Ascending aorta (tissue), 2 donors: ENCODE measurements around the gene AOAH. TPM values are rescaled to one million over a fixed set of nuclear protein-coding genes. Genes with fewer than 3 reads are reported as not detected.

Experiments
- DNase-seq, 2 donors: peaks; one replicate each; pipeline ENCODE4 v3.0.0-alpha.2; 2019; ENCODE audit warnings: low spot score in 2 of 2
- H3K27ac ChIP-seq, 2 donors: fragments of 200-600 bp; sonication (generic); one replicate each; pipeline ENCODE4 v1.5.1; 2016 to 2017; ENCODE audit warnings: mild to moderate bottlenecking in 1 of 2
- H3K27me3 ChIP-seq: fragments of 200-600 bp; sonication (generic); one replicate; pipeline ENCODE4 v1.5.1; 2017
- H3K36me3 ChIP-seq, 2 donors: fragments of 200-600 bp; sonication (generic); one replicate each; pipeline ENCODE4 v1.5.1; 2016
- H3K4me1 ChIP-seq, 2 donors: fragments of 200-600 bp; sonication (generic); one replicate each; pipeline ENCODE4 v1.5.1; 2016 to 2017; ENCODE audit warnings: mild to moderate bottlenecking in 1 of 2
- H3K4me3 ChIP-seq, 2 donors: fragments of 200-600 bp; sonication (generic); one replicate each; pipeline ENCODE4 v1.5.1; 2016 to 2017; ENCODE audit warnings: mild to moderate bottlenecking in 1 of 2
- H3K9me3 ChIP-seq, 2 donors: fragments of 200-600 bp; sonication (generic); one replicate each; pipeline ENCODE4 v1.5.1; 2016
- CTCF ChIP-seq, 3 experiments: fragments of 200-600 bp in 2 of 3; fragments of 450-650 bp in 1 of 3; sonication (generic) in 2 of 3; IDR thresholded peaks; one replicate each; pipeline ENCODE4 v1.5.1; 2016 to 2019; ENCODE audit warnings: antibody characterized with exemption in 3 of 3, mild to moderate bottlenecking in 1 of 3, moderate library complexity in 1 of 3
- intact Hi-C: fragments of 100-400 bp; cut with DNase I; formaldehyde crosslinking; loops from one replicate; pipeline ENCODE4 v1.15.1; 2023
- total RNA-seq: library from RNA; depleted of rRNA; stranded (reverse); fragments of >200 nt; gene quantifications from one replicate; pipeline ENCODE4 v1.1.0, GENCODE V29; 2016

AOAH gene
- total RNA-seq, 1 donor from 2014 or later, result 0.75 TPM

GRCh38 chr7:36762394-36762793, 38.1 kb upstream of the AOAH start:
- Histone ChIP-seq H3K27ac (no peak overlapping the region), H3K9me3 (no peaks in the 10 kb centered on the region), H3K4me1 (no peaks in the 10 kb centered on the region), H3K4me3 (no peak overlapping the region), H3K27me3 (no peaks in the 10 kb centered on the region), H3K36me3 (no peaks in the 10 kb centered on the region)
- DNase-seq, result no peak
- intact Hi-C loops, result no loop called here
- TF ChIP-seq CTCF (IDR thresholded peaks at IDR 0.05), result no peak

GRCh38 chr7:36761835-36762234, 37.5 kb upstream of the AOAH start:
- intact Hi-C loops, result no loop called here
- no peaks in the 10 kb centered on the region for H3K27me3 ChIP-seq
- H3K4me3 ChIP-seq, result no peak overlapping the region
- no peaks in the 10 kb centered on the region for H3K4me1 ChIP-seq
- H3K9me3 ChIP-seq, result no peaks in the 10 kb centered on the region
- no peaks in the 10 kb centered on the region for H3K36me3 ChIP-seq
- TF ChIP-seq CTCF (IDR thresholded peaks at IDR 0.05), result no peak
- no peak for DNase-seq
- H3K27ac ChIP-seq, result no peak overlapping the region

- H3K4me3 ChIP-seq, result no peak overlapping the region
- H3K27ac ChIP-seq, result no peak overlapping the region
- H3K4me1 ChIP-seq, result no peaks in the 10 kb centered on the region
- intact Hi-C loops, result no loop called here
- H3K36me3 ChIP-seq, result no peaks in the 10 kb centered on the region
- TF ChIP-seq CTCF (IDR thresholded peaks at IDR 0.05), result no peak
- no peak for DNase-seq
- no peaks in the 10 kb centered on the region for H3K27me3 ChIP-seq
- no peaks in the 10 kb centered on the region for H3K9me3 ChIP-seq
These were observed 36.8 kb upstream of the AOAH start for GRCh38 chr7:36760856-36761762.

GRCh38 chr7:36758879-36759278, 34.6 kb upstream of the AOAH start:
- TF ChIP-seq CTCF (IDR thresholded peaks at IDR 0.05), result no peak
- no peaks in the 10 kb centered on the region for H3K9me3 ChIP-seq
- no peak overlapping the region for H3K27ac ChIP-seq
- H3K27me3 ChIP-seq, result no peaks in the 10 kb centered on the region
- H3K36me3 ChIP-seq, result no peaks in the 10 kb centered on the region
- no peaks in the 10 kb centered on the region for H3K4me1 ChIP-seq
- intact Hi-C loops, result no loop called here
- H3K4me3 ChIP-seq, result no peak overlapping the region
- no peak for DNase-seq

GRCh38 chr7:36755484-36755883, 31.2 kb upstream of the AOAH start:
- intact Hi-C loops, result no loop called here
- Histone ChIP-seq H3K36me3 (no peaks in the 10 kb centered on the region), H3K4me3 (no peak overlapping the region), H3K27ac (no peak overlapping the region), H3K9me3 (no peaks in the 10 kb centered on the region), H3K4me1 (no peaks in the 10 kb centered on the region), H3K27me3 (no peaks in the 10 kb centered on the region)
- no peak for TF ChIP-seq CTCF (IDR thresholded peaks at IDR 0.05)
- DNase-seq, result no peak
